CD8-positive, alpha-beta memory T cell (primary cell): ENCODE data around the gene ADD1. TPM values are rescaled to one million over a fixed set of nuclear protein-coding genes. Genes with fewer than 3 reads are reported as not detected.

Experiments
- CTCF ChIA-PET: fragments of 350-600 bp; sonication (Branson Sonifier 250); formaldehyde crosslinking; loops from one replicate; lab custom pipeline; 2021; ENCODE audit warnings: antibody characterized with exemption; lab: Charles Lee
- POLR2A ChIA-PET: fragments of 350-600 bp; sonication (Branson Sonifier 250); formaldehyde crosslinking; loops from one replicate; lab custom pipeline; 2021; ENCODE audit warnings: antibody characterized with exemption; lab: Charles Lee
- DNase-seq, 5 donors: peaks; one replicate each; pipeline versions ENCODE4 v3.0.0 to v3.0.0-alpha.2; 2020 to 2022; ENCODE audit warnings: mixed read lengths in 1 of 5
- H3K27ac ChIP-seq: one replicate; pipeline ENCODE4 v1.7.0; 2013; ENCODE audit warnings: low read depth, mild to moderate bottlenecking, low read length, moderate library complexity
- H3K27me3 ChIP-seq: 2 replicates; pipeline ENCODE4 v1.7.0; 2013; ENCODE audit warnings: low read length, mild to moderate bottlenecking; ENCODE audit not compliant: insufficient read depth, poor library complexity, severe bottlenecking
- H3K36me3 ChIP-seq: 2 replicates; pipeline ENCODE4 v1.7.0; 2013; ENCODE audit warnings: mild to moderate bottlenecking, low read length, moderate library complexity; ENCODE audit not compliant: insufficient read depth
- H3K4me1 ChIP-seq: 2 replicates; pipeline ENCODE4 v1.7.0; 2013; ENCODE audit warnings: mild to moderate bottlenecking, low read length, moderate library complexity; ENCODE audit not compliant: insufficient read depth
- H3K4me3 ChIP-seq: 2 replicates; pipeline ENCODE4 v1.7.0; 2013; ENCODE audit warnings: mild to moderate bottlenecking, low read length
- H3K9me3 ChIP-seq: 2 replicates; pipeline ENCODE4 v1.7.0; 2013; ENCODE audit warnings: mild to moderate bottlenecking, low read length
- H3K27ac Mint-ChIP-seq, 8 donors: one replicate each; pipeline ENCODE4 v1.8.0; 2020 to 2021; ENCODE audit warnings: mixed read lengths in 8 of 8, mild to moderate bottlenecking in 6 of 8, inconsistent platforms in 3 of 8, moderate library complexity in 3 of 8
- H3K27me3 Mint-ChIP-seq, 2 donors: one replicate each; pipeline ENCODE4 v1.8.0; 2020 to 2021; ENCODE audit warnings: mixed read lengths in 2 of 2, mild to moderate bottlenecking in 1 of 2, moderate library complexity in 1 of 2
- H3K36me3 Mint-ChIP-seq, 3 donors: one replicate each; pipeline ENCODE4 v1.8.0; 2020 to 2021; ENCODE audit warnings: mixed read lengths in 3 of 3, inconsistent platforms in 1 of 3, mild to moderate bottlenecking in 1 of 3
- H3K4me1 Mint-ChIP-seq, 3 donors: one replicate each; pipeline ENCODE4 v1.8.0; 2020 to 2021; ENCODE audit warnings: mixed read lengths in 3 of 3, inconsistent platforms in 1 of 3, mild to moderate bottlenecking in 1 of 3
- H3K4me3 Mint-ChIP-seq, 7 donors: one replicate each; pipeline ENCODE4 v1.8.0; 2020 to 2021; ENCODE audit warnings: mixed read lengths in 7 of 7, mild to moderate bottlenecking in 6 of 7, moderate library complexity in 4 of 7, inconsistent platforms in 2 of 7
- H3K9me3 Mint-ChIP-seq, 5 donors: one replicate each; pipeline ENCODE4 v1.8.0; 2020 to 2022; ENCODE audit warnings: mixed read lengths in 5 of 5, mild to moderate bottlenecking in 3 of 5, moderate library complexity in 2 of 5, inconsistent platforms in 1 of 5
- polyA plus RNA-seq: library from polyadenylated mRNA; unstranded; fragments of 300-500 nt; fragmentation: Illumina TruSeq; gene quantifications from one replicate; pipeline ENCODE4 v1.2.3, GENCODE V29; 2021
- total RNA-seq, 2 experiments: library from RNA; stranded (reverse); gene quantifications; one replicate each; pipeline ENCODE4 v1.2.3, GENCODE V29; 2021

Gene ADD1
- total and polyA plus RNA-seq, 3 experiments from 2014 or later, result 185 to 217 (median 192) TPM

GRCh38 chr4:2961421-2961810 is 117.8 kb downstream of the ADD1 start:
- H3K4me3 ChIP-seq, result peak overlapping the region; percentile 70
- POLR2A ChIA-PET, result interaction anchor here (1.9 kb wide), 1 partner anchor 26 kb away, joined by 17 read pairs; no protein-coding TSS in a partner anchor
- no peak for DNase-seq
- H3K4me1 ChIP-seq, result peaks cover 27% of the 10 kb centered on the region
- Mint-ChIP-seq H3K27ac (peak overlapping the region; percentile 65 to 96 (median 90)), H3K27me3 (no peaks in the 10 kb centered on the region), H3K4me3 (peak overlapping the region; percentile 84 to 95 (median 86)), H3K9me3 (no peaks in the 10 kb centered on the region), H3K4me1 (peaks cover 36 to 58% (median 52%) of the 10 kb centered on the region in 3 donors), H3K36me3 (peaks cover 4 to 39% (median 18%) of the 10 kb centered on the region in 3 donors)
- no peaks in the 10 kb centered on the region for H3K27me3 ChIP-seq
- H3K36me3 ChIP-seq, result peaks cover 18% of the 10 kb centered on the region
- CTCF ChIA-PET, result interaction anchor here (0.7 to 3.6 kb wide), 9 partner anchors 8 to 234 kb away, joined by 3 to 14 read pairs (median 3); no protein-coding TSS in a partner anchor
- no peaks in the 10 kb centered on the region for H3K9me3 ChIP-seq
- peak overlapping the region; percentile 28 for H3K27ac ChIP-seq

- peaks cover 36 to 55% (median 49%) of the 10 kb centered on the region in 3 donors for H3K4me1 Mint-ChIP-seq
- H3K4me3 ChIP-seq, result peak overlapping the region; percentile 70
- no peaks in the 10 kb centered on the region for H3K9me3 ChIP-seq
- DNase-seq, result peak in 3 of 5 donors; percentile 15 to 59 (median 51)
- peaks cover 4 to 34% (median 16%) of the 10 kb centered on the region in 3 donors for H3K36me3 Mint-ChIP-seq
- H3K27me3 ChIP-seq, result no peaks in the 10 kb centered on the region
- peak overlapping the region; percentile 53 for H3K27ac ChIP-seq
- H3K9me3 Mint-ChIP-seq, result no peaks in the 10 kb centered on the region
- H3K36me3 ChIP-seq, result peaks cover 16% of the 10 kb centered on the region
- ChIA-PET POLR2A (interaction anchor here (0.6 to 1.9 kb wide), 7 partner anchors 8 to 206 kb away, joined by 3 to 17 read pairs (median 5); partner anchors contain the start of gene TNIP2), CTCF (interaction anchor here (0.6 to 3.6 kb wide), 13 partner anchors 8 to 739 kb away, joined by 3 to 14 read pairs (median 3); no protein-coding TSS in a partner anchor)
- H3K4me3 Mint-ChIP-seq, result peak overlapping the region; percentile 84 to 95 (median 86)
- H3K4me1 ChIP-seq, result peaks cover 27% of the 10 kb centered on the region
- H3K27ac Mint-ChIP-seq, result peak overlapping the region; percentile 65 to 96 (median 90)
- H3K27me3 Mint-ChIP-seq, result no peaks in the 10 kb centered on the region
These were observed 118.3 kb downstream of the ADD1 start for GRCh38 chr4:2961811-2962441.

GRCh38 chr4:2962614-2963174 is 119.0 kb downstream of the ADD1 start:
- Histone ChIP-seq H3K4me3 (peak overlapping the region; percentile 70), H3K36me3 (peaks cover 10% of the 10 kb centered on the region), H3K27ac (peak overlapping the region; percentile 53), H3K27me3 (no peaks in the 10 kb centered on the region), H3K4me1 (peaks cover 27% of the 10 kb centered on the region), H3K9me3 (no peaks in the 10 kb centered on the region)
- Mint-ChIP-seq H3K4me3 (peak overlapping the region; percentile 84 to 95 (median 86)), H3K27me3 (no peaks in the 10 kb centered on the region), H3K36me3 (peaks cover under 1 to 27% (median 12%) of the 10 kb centered on the region in 3 donors), H3K27ac (peak overlapping the region; percentile 65 to 96 (median 90)), H3K9me3 (no peaks in the 10 kb centered on the region), H3K4me1 (peaks cover 33 to 51% (median 44%) of the 10 kb centered on the region in 3 donors)
- ChIA-PET CTCF (interaction anchor here (1.0 to 3.6 kb wide), 11 partner anchors 9 to 235 kb away, joined by 3 to 14 read pairs (median 4); no protein-coding TSS in a partner anchor), POLR2A (interaction anchor here (0.7 to 1.9 kb wide), 9 partner anchors 9 to 206 kb away, joined by 3 to 17 read pairs (median 4); partner anchors contain the start of gene TNIP2)
- no peak for DNase-seq

DNA sequence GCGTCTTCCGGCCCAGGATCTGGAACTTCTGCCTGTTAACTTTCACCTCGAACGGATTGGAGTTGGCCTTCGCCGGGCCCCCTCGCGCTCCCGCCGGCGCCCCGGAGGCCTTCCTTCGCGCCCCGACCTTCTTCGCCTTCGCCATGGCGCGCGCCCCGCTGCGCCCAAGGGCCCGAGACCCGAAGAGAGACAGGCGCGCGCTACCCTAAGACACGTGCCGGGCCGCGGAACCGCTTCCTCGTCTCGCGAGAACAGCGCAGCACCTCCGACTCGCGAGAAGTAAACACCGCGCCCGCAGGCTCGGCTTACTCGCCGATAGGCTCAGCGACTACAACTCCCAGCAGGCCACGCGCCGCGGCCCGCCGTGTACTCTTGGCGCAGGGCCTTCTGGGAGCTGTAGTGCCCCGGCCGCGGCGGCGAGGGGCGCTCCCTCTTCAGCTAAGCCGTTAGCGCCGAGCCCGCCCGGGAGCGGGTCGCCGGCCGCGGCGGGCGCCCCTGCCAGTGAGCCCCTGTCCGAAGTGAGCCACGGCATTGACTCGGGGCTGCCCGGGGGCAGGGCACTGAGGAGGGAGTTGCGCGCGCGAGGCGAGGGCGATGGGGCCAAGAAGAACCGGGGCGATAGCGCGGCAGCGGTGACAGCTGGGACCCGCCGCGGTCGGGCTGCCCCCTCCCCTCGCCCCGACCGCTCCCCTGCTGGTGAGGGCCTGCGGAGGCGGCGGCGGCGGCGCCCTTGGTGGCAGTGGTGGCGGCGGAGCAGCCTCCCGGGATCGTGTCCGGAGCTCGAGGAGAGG is 119.7 kb downstream of the ADD1 start, which contains the start of the genes GRK4 and NOP14:
Gene GRK4 (plus strand): TSS at position 397 of the 791 bp plus-strand sequence. CDS start 500 bp downstream, outside the sequence.
Gene NOP14 (minus strand): TSS at position 232 of the 791 bp plus-strand sequence. CDS start 87 bp downstream, at position 145.
- Histone ChIP-seq H3K4me1 (peaks cover 27% of the 10 kb centered on the region), H3K9me3 (no peaks in the 10 kb centered on the region), H3K36me3 (peaks cover 3% of the 10 kb centered on the region), H3K27me3 (no peaks in the 10 kb centered on the region), H3K4me3 (peak within 1 kb of the TSS; percentile 70), H3K27ac (peak within 1 kb of the TSS; percentile 53)
- DNase-seq, result peak; percentile 96 to 99 (median 97)
- H3K4me1 Mint-ChIP-seq, result peaks cover 28 to 44% (median 38%) of the 10 kb centered on the region in 3 donors
- POLR2A ChIA-PET, result interaction anchor here (0.6 to 1.6 kb wide), 12 partner anchors 14 to 495 kb away, joined by 3 to 11 read pairs (median 4); partner anchors contain the start of genes FAM193A, RNF4 and TNIP2
- H3K36me3 Mint-ChIP-seq, result peaks cover 0 to 20% (median 11%) of the 10 kb centered on the region in 3 donors
- CTCF ChIA-PET, result interaction anchor here (0.6 to 3.6 kb wide), 13 partner anchors 9 to 212 kb away, joined by 3 to 14 read pairs (median 4); no protein-coding TSS in a partner anchor
- H3K27me3 Mint-ChIP-seq, result no peaks in the 10 kb centered on the region
- no peaks in the 10 kb centered on the region for H3K9me3 Mint-ChIP-seq
- peak within 1 kb of the TSS; percentile 65 to 96 (median 91) for H3K27ac Mint-ChIP-seq
- H3K4me3 Mint-ChIP-seq, result peak within 1 kb of the TSS; percentile 84 to 95 (median 89)

DNA sequence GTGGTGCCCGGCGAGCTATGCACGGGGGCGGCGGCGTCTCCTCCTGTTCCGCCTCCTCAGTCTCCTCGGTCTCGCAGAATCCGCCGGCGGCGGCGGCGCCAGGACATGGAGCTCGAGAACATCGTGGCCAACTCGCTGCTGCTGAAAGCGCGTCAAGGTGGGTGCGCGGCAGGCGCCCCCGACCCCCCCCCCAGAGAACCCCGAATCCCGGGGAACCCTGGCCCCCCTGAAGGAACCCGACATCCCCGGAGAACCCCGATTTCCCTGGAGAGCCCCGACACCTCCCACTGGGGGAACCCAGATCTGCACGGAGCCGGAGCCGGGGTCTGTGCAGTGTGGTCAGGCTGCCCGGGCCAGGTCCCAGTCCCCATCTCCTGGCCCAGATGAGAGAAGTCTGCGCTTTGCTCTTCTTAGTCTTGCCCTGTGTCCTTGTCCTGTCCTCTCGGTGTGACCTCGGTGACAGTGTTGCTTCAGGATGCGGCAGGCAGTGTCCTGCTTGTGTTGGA is 120.4 kb downstream of the ADD1 start:
- Mint-ChIP-seq H3K9me3 (no peaks in the 10 kb centered on the region), H3K27me3 (no peaks in the 10 kb centered on the region), H3K4me3 (peak overlapping the region; percentile 82 to 95 (median 89)), H3K27ac (peak overlapping the region; percentile 38 to 91 (median 82)), H3K36me3 (peaks cover 0 to 13% (median 5%) of the 10 kb centered on the region in 3 donors), H3K4me1 (peaks cover 23 to 38% (median 31%) of the 10 kb centered on the region in 3 donors)
- POLR2A ChIA-PET, result interaction anchor here (0.6 to 1.6 kb wide), 12 partner anchors 14 to 495 kb away, joined by 3 to 11 read pairs (median 4); partner anchors contain the start of genes FAM193A, RNF4 and TNIP2
- CTCF ChIA-PET, result interaction anchor here (0.6 to 3.6 kb wide), 13 partner anchors 9 to 213 kb away, joined by 3 to 14 read pairs (median 4); no protein-coding TSS in a partner anchor
- H3K27me3 ChIP-seq, result no peaks in the 10 kb centered on the region
- peak overlapping the region; percentile 24 for H3K27ac ChIP-seq
- H3K9me3 ChIP-seq, result no peaks in the 10 kb centered on the region
- no peak for DNase-seq
- peaks cover 27% of the 10 kb centered on the region for H3K4me1 ChIP-seq
- H3K36me3 ChIP-seq, result no peaks in the 10 kb centered on the region
- H3K4me3 ChIP-seq, result peak overlapping the region; percentile 70

DNA sequence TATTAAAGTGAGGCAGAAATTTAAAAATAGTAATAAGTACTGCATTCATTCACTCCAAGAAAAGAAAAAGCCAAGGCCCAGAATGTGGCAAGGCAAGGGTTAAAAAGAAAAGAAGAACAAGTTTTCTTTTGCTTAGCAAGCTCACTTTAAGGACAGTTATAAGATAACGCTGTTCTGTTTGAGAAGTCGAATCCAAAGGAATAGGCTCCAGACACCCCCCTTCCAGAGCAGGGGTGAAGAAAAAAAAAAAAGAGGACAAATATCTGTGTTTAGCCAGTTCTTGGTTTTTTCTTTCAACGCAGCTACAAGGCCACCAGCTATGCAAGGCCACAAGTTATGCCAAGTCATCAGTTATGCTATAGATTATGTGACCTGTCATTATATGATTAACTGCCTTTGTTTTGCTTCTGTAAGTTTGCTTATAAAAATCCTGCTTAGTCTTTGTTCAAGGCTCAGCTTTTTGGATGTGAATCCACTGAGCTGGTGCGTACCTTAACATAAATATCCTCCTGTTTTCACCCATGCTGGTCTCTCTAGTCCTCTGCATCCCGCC is 121.1 kb downstream of the ADD1 start:
- Mint-ChIP-seq H3K9me3 (no peaks in the 10 kb centered on the region), H3K4me1 (peaks cover 20 to 30% (median 25%) of the 10 kb centered on the region in 3 donors), H3K4me3 (peak overlapping the region; percentile 82 to 95 (median 89)), H3K36me3 (peaks cover 0 to 9% (median 2%) of the 10 kb centered on the region in 3 donors), H3K27ac (peak overlapping the region in 5 of 8 donors; percentile 66 to 91 (median 88)), H3K27me3 (no peaks in the 10 kb centered on the region)
- Histone ChIP-seq H3K27me3 (no peaks in the 10 kb centered on the region), H3K9me3 (no peaks in the 10 kb centered on the region), H3K4me1 (peaks cover 27% of the 10 kb centered on the region), H3K27ac (no peak overlapping the region), H3K4me3 (peak overlapping the region; percentile 70), H3K36me3 (no peaks in the 10 kb centered on the region)
- ChIA-PET CTCF (interaction anchor here (1.0 to 3.6 kb wide), 4 partner anchors 8 to 17 kb away, joined by 3 to 14 read pairs (median 6); no protein-coding TSS in a partner anchor), POLR2A (interaction anchor here (0.6 to 0.7 kb wide), 2 partner anchors 9 to 150 kb away, joined by 3 read pairs; no protein-coding TSS in a partner anchor)
- no peak for DNase-seq
